Gastroesophageal sphincter (tissue), 3 donors: Measurements from ENCODE around the gene BCL2L1.

Experiments
- POLR2A ChIP-seq, 2 donors: fragments of 450-650 bp; IDR thresholded peaks; one replicate each; pipeline ENCODE4 v1.6.1; 2017; ENCODE audit warnings: antibody characterized with exemption in 2 of 2, mild to moderate bottlenecking in 2 of 2, moderate library complexity in 1 of 2
- POLR2AphosphoS5 ChIP-seq: sonication (generic); formaldehyde crosslinking; IDR thresholded peaks from one replicate; pipeline ENCODE4 v1.6.1; 2017; ENCODE audit warnings: antibody characterized with exemption
- TF ChIP-seq, protein P1 (sequence below), 4 experiments: fragments of 200-600 bp in 2 of 4; fragments of 450-650 bp in 2 of 4; sonication (generic) in 1 of 4; IDR thresholded peaks; one replicate each; pipeline ENCODE4 v1.5.1; 2017 to 2019; ENCODE audit warnings: antibody characterized with exemption in 4 of 4, mild to moderate bottlenecking in 2 of 4, moderate library complexity in 2 of 4

DNA sequence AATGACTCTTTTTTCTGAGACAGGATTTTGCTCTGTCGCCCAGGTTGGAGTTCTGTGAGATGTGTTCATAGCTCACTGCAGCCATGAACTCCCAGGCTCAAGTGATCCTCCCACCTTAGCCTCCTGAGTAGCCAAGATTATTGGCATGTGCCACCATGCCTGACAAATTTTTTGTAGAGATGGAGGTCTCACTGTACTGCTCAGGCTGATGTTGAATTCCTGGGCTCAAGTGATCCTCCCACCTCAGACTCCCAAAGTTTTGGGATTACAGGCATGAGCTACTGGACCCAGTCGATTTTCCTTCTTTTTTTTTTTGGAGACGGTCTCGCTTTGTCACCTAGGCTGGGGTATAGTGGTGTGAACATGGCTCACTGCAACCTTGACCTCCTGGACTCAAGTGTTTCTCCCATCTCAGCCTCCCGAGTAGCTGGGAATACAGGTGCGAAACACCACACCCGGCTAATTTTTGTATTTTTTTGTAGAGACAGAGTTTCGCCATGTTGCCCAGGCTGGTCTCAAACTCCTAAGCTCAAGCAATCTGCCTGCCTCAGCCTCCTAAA, 24.3 kb downstream of the BCL2L1 start:
- TF ChIP-seq, protein P1, sequence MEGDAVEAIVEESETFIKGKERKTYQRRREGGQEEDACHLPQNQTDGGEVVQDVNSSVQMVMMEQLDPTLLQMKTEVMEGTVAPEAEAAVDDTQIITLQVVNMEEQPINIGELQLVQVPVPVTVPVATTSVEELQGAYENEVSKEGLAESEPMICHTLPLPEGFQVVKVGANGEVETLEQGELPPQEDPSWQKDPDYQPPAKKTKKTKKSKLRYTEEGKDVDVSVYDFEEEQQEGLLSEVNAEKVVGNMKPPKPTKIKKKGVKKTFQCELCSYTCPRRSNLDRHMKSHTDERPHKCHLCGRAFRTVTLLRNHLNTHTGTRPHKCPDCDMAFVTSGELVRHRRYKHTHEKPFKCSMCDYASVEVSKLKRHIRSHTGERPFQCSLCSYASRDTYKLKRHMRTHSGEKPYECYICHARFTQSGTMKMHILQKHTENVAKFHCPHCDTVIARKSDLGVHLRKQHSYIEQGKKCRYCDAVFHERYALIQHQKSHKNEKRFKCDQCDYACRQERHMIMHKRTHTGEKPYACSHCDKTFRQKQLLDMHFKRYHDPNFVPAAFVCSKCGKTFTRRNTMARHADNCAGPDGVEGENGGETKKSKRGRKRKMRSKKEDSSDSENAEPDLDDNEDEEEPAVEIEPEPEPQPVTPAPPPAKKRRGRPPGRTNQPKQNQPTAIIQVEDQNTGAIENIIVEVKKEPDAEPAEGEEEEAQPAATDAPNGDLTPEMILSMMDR (IDR thresholded peaks at IDR 0.05): no peak
- TF ChIP-seq POLR2A (IDR thresholded peaks at IDR 0.05): no peak
- TF ChIP-seq POLR2AphosphoS5: no peak
